ENCODE results near the gene PLCL1.

The PLCL1 gene

DNA sequence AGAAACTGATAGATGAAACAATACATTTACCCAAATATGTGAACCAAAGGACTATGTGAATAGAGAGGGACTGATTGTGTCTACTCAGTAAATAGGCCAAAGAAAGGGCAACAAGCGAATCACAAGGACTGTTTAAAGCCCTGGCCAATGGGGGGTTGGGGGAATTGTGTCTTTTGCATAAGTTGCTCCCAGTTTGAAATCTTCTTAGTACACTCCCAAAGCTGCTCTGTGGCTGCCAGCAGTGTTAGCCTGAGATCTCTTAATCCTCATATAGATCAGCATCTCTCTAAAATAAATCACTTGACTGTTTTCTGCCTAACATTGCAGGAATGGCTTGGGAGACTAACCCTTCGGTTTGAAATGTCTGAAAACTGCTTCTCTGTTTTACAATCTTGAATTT, 236.4 kb downstream of the PLCL1 start:
- in situ Hi-C loops (cut with MboI; ENCODE audit: low sequenced_read_pairs), result no loop called here

DNA sequence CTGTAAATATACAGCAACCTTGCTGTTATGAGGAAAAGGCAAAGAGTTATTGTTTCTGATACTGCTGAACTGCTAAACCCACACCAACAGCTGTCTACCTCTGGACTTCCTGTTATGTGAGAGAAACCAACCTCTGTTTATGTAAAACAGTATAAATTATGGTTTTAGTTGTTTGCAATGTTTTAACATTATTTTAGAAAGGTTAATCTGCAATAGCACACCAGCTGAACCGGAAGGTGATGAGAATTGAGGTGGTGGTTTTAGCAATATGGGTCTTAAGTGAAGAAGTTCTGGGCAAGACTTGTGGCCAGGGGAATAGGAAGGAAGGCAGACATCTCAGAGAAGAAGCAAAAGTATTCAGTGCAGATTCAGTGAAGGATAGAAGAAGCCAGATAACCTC, 237.8 kb downstream of the PLCL1 start:
- in situ Hi-C loops (cut with MboI; ENCODE audit: low sequenced_read_pairs), result no loop called here

DNA sequence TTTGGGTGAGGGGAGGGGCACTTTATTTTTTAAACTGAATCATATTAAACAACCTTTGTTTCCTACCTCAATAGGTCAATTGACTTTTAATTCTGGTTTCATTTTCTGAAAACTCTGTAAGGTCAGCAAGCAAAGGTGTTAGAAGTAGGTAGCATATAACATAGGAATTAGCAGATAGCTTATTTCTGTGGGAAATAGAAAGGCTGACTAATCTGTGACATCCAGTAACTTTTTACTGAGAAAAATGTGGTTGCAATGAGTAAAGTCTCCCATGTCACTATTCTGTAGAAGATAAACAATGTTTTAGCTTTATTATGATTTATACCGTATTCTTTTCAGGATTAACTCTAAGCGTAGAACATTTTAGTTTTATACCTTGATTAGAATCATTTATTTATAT, 240.4 kb downstream of the PLCL1 start:
- in situ Hi-C loops (cut with MboI; ENCODE audit: low sequenced_read_pairs), result no loop called here

GRCh38 chr2:198045227-198045626, 240.8 kb downstream of the PLCL1 start:
- in situ Hi-C loops (cut with MboI; ENCODE audit: low sequenced_read_pairs), result no loop called here

DNA sequence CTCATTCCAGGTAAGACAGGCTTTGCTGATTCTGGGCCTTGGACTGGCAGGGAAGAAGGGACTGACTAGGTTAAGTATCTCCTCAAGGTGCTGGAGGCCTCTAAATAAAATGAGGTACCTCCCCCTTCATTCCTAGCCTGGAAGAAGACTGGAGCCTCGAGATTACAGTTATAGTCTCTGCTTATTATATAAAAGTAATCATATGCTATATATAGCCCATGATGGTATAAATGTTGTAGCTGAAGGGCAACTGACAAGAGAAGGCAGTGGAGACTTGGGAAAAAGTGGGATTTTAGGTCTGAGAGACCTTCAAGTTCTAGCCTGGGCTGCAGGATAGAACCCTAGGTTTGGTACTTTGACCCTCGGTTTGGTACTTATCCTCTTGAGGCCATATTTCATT, 248.3 kb downstream of the PLCL1 start:
- in situ Hi-C loops (cut with MboI; ENCODE audit: low sequenced_read_pairs), result no loop called here

DNA sequence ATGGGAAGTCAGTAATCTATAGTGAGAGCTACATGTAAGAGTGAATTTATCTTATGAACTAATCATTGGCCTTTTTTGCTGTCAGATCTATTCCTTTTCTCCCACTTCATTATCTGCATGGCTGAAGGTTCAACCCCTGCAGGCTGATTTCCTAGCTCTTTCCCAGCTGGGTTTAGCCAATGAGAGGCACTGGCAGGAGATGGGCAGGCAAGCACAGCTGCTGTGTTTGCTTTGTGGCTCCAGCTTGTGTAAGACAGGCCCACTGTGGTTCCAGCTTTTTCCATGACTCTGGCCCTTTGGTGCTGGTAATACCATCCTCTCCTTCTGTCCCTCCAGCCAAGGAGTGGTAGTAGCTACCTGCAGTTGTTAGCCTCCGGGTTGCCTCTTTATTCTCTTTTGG, 248.8 kb downstream of the PLCL1 start:
- in situ Hi-C loops (cut with MboI; ENCODE audit: low sequenced_read_pairs), result no loop called here

- in situ Hi-C loops (cut with MboI; ENCODE audit: low sequenced_read_pairs), result no loop called here
Measured at GRCh38 chr2:198053776-198054175, 249.4 kb downstream of the PLCL1 start.

- in situ Hi-C loops (cut with MboI; ENCODE audit: low sequenced_read_pairs), result no loop called here
Measured at GRCh38 chr2:198054299-198054698, 249.9 kb downstream of the PLCL1 start.

DNA sequence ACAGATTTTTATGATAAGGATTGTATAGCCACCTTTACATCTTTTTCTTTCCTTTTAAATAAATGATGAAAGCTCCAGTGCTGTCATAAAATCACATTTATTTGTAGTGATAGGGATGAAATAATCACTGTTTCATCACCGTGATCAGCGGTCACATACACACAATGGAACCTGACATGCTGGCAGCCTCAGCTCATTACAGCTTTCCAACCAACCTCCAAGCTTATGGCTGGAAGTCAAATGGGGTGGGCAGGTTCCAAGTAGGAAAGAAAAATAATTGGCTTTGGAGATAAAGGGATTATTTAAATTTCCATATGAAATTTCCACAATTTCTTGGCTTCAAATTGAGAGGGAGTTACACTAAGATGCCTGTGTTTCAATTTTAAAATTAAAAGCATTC, 251.3 kb downstream of the PLCL1 start:
- in situ Hi-C loops (cut with MboI; ENCODE audit: low sequenced_read_pairs), result no loop called here

GRCh38 chr2:198056836-198057235, 252.4 kb downstream of the PLCL1 start:
- in situ Hi-C loops (cut with MboI; ENCODE audit: low sequenced_read_pairs), result no loop called here

GRCh38 chr2:198059800-198060199, 255.4 kb downstream of the PLCL1 start:
- in situ Hi-C loops (cut with MboI; ENCODE audit: low sequenced_read_pairs), result no loop called here

- in situ Hi-C loops (cut with MboI; ENCODE audit: low sequenced_read_pairs), result no loop called here
Measured at GRCh38 chr2:198060277-198060676, 255.9 kb downstream of the PLCL1 start.

- in situ Hi-C loops (cut with MboI; ENCODE audit: low sequenced_read_pairs), result no loop called here
Measured at GRCh38 chr2:198062826-198063225, 258.4 kb downstream of the PLCL1 start.

GRCh38 chr2:198063242-198063641, 258.8 kb downstream of the PLCL1 start:
- in situ Hi-C loops (cut with MboI; ENCODE audit: low sequenced_read_pairs), result no loop called here

DNA sequence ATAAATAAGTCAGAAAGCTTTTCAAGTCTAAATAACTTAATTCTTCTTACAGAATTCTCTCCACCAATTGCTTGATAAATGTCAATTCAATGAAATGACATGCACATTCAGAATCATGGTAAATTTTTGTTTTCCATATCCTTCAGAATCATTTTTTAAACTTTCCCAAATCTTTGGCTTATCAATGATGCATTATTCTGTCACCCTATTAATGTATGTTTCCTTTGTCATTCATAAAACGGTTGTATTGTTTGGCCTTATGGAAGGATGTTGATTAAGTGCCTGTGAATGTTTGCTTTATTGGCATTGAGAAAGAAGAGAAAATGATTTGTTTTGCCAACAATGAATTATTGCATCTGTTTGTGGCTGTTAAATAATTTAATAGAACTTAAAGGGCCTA, 260.9 kb downstream of the PLCL1 start:
- in situ Hi-C loops (cut with MboI; ENCODE audit: low sequenced_read_pairs), result no loop called here

- in situ Hi-C loops (cut with MboI; ENCODE audit: low sequenced_read_pairs), result no loop called here
Measured at GRCh38 chr2:198066597-198066996, 262.2 kb downstream of the PLCL1 start.

GRCh38 chr2:198072655-198073054, 268.3 kb downstream of the PLCL1 start:
- in situ Hi-C loops (cut with MboI; ENCODE audit: low sequenced_read_pairs), result no loop called here

DNA sequence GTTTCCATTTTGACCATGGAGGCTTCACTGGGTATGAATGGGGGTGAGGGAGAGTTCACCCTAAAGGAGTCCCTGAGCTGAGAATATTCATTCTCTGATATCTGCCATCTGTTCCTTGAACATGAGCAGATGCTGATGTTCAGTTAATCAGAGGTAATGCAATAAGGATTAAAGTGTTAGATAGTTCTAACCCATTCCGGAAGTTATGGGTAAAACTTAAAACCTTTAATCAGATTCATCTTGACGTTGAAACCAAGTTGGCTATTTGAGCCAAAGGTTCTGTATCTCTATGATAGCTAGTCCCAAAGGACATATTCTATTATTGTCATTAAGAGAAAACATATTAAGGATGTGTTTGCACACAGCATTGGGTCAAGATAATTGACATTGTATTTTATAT, 268.9 kb downstream of the PLCL1 start:
- in situ Hi-C loops (cut with MboI; ENCODE audit: low sequenced_read_pairs), result no loop called here

DNA sequence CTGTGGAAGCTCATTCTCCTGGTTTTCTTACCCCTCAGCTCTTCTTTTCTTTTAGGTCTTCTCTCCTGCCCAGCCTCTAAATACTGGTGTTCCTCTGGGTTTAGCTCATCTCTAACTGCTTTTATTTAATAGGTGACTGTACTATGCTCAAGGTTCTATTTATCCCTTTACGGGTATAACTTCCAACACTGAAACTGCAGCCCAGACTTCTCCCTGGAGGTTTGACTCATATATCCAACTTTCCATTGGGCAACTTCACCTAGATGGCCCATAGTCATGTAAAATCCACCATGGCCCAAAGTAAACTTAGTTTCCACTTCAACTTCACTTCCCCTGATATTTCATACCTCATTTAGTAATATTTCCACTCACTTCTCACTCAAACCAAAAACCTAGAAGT, 273.1 kb downstream of the PLCL1 start:
- in situ Hi-C loops (cut with MboI; ENCODE audit: low sequenced_read_pairs), result no loop called here

DNA sequence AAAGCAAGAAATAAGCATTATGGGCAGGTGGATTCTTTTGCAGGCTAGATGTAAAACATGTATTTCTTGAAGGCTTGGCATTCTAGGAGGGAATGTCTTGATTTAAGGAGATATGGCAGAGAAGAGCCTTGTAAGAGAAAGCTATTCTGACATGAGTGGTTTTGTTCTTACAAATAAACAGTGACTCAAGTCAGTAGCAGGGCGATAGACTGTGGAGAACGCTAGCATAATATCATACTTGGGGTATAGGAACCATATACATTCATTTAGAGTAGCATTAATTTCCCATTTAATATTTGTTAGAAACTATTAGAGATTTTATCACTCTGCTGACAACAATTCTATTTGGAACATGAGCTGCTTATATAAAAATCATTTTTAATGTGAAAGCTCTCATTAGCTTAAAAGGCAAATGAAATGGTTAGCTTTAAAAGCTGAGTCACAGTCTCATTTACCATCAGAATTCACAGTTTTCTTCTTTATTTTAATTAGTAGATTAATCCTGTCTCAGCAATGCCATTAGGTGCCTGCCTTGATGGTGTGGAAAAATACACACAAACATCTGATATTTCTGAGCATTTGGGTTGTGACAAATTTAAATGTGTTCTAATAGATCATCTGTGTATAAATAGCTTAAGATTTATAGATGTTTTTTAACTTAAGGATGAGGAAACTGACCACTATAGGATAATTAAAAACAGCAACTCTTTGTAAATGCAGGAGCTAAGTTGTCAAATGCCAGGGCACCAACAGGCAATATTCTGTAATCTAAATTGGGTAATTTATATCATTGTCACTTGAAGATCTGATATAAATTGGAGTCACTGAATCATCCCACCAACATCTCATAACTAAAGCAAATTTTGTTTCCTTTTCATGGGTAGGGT, 276.7 kb downstream of the PLCL1 start:
- in situ Hi-C loops (cut with MboI; ENCODE audit: low sequenced_read_pairs), result no loop called here

GRCh38 chr2:198084156-198084555, 279.8 kb downstream of the PLCL1 start:
- in situ Hi-C loops (cut with MboI; ENCODE audit: low sequenced_read_pairs), result no loop called here

DNA sequence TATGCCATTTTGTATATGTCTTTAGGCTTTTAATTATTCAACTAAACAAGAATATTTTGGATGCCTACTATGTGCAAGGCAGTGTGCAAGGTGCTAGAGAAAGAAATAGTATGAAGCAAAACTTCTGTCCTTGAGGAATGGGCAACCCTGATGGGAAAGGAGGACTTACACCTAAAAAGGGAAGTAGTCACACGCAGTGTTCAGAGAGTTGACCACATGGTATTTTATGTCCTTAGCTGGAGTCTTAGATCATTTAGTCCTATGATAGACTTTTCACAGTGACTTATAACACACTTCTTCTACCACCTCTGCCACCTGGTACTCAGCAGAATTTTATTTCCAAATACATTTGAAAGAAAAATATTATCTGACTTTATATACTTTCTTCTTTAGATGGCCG, 291.6 kb downstream of the PLCL1 start:
- in situ Hi-C loops (cut with MboI; ENCODE audit: low sequenced_read_pairs), result no loop called here

GRCh38 chr2:198096965-198097364, 292.6 kb downstream of the PLCL1 start:
- in situ Hi-C loops (cut with MboI; ENCODE audit: low sequenced_read_pairs), result no loop called here
